ENCODE results near the gene ULBP1.

ULBP1 gene

DNA sequence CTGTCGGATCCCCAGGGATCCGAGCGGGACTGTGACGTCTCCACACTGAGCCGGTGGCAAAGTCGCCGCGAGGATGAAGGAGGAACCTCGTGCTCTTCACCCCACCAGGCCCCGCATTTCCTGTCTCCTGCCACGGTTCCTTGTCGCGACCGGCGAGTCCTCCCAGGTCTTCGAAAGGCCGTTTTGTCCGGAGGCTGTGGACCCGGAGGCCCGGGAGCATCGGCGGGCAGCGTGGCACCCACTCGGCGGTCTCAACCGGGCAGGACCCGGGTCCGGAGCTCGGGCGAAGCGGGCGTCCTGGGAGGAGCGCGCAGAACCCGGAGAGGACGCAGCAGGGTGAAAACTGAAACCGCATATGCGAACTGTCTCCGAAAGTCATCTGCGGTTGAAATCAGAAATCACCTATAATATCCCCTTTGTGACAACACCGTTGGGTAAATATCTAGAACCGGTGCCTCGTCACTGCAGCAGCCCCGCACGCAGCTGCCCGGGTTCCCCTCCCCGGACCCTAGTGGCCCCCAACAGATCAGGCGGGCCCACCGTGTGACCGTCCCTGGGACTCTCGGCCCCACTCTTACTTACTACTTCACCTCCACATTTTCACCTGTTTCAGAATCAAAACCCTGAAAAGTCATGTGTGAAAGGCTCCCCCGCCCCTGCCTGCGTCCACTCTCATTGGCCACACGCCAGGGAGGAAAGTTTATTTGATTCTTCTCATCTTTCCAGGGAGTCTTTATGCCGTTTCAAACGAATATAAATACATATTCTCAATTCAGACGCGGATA is 25.0 kb upstream of the ULBP1 start:
- no peak for TF ChIP-seq CTCF (IDR thresholded peaks at IDR 0.05)

GRCh38 chr6:149939356-149939648 is 24.4 kb upstream of the ULBP1 start:
- TF ChIP-seq CTCF (IDR thresholded peaks at IDR 0.05) = no peak

GRCh38 chr6:149939909-149940671 is 23.7 kb upstream of the ULBP1 start:
- no peak for TF ChIP-seq CTCF (IDR thresholded peaks at IDR 0.05)

GRCh38 chr6:149940672-149940982 is 23.1 kb upstream of the ULBP1 start:
- no peak for TF ChIP-seq CTCF (IDR thresholded peaks at IDR 0.05)

DNA sequence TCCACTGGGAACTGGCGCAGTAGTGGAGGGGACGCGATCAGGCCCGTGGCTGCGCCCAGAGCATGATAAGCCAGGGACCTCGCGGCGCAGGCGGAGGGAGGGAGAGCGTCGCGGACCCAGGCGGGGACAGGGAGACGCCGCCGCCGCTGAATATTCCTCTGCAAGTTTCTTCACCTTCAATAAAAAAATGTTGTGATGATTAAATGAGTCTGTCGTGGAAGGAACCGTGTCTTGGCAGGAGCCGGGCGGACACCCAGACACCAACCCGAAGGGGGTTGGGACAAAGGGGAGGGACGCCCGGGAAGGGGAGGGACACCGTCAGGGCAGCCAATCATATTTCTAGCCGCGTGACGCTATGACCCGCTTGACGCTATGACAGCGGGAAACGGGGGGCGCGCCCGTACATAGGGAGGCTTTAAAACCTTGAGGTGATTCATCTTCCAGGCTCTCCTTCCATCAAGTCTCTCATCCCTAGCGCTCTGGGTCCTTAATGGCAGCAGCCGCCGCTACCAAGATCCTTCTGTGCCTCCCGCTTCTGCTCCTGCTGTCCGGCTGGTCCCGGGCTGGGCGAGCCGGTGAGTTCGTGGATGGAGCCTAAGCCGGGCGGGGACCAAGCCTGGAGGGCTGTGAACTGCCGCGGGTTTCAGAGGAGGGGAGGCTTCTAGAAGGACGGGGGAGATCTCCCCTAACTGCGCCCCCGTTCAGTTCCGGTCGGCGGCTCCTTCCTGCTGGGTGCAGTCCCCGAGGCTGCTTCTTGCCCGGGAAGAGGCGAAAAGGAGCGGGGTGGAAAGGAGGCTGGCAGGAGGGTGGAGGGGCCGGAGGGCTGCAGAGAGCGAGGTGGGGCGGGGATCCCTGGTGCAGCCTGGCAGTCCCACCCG is 21.9 kb upstream of the ULBP1 start, which contains the start of gene ULBP2:
ULBP2 (plus strand) TSS at position 432 of the 878 bp plus-strand sequence; CDS start at position 491, 59 bp downstream.
- no peak for TF ChIP-seq CTCF (IDR thresholded peaks at IDR 0.05)

GRCh38 chr6:149942461-149942829 is 21.3 kb upstream of the ULBP1 start:
- TF ChIP-seq CTCF (IDR thresholded peaks at IDR 0.05) = no peak

- TF ChIP-seq CTCF (IDR thresholded peaks at IDR 0.05) = no peak
Observed at GRCh38 chr6:149948011-149948410, 15.7 kb upstream of the ULBP1 start.

All from LNCAP (cell line).